ENCODE measurements around the gene GNL1.

GRCh38 chr6:30572148-30572547 lies 15.9 kb upstream of the GNL1 start:
- TF ChIP-seq, protein P1, sequence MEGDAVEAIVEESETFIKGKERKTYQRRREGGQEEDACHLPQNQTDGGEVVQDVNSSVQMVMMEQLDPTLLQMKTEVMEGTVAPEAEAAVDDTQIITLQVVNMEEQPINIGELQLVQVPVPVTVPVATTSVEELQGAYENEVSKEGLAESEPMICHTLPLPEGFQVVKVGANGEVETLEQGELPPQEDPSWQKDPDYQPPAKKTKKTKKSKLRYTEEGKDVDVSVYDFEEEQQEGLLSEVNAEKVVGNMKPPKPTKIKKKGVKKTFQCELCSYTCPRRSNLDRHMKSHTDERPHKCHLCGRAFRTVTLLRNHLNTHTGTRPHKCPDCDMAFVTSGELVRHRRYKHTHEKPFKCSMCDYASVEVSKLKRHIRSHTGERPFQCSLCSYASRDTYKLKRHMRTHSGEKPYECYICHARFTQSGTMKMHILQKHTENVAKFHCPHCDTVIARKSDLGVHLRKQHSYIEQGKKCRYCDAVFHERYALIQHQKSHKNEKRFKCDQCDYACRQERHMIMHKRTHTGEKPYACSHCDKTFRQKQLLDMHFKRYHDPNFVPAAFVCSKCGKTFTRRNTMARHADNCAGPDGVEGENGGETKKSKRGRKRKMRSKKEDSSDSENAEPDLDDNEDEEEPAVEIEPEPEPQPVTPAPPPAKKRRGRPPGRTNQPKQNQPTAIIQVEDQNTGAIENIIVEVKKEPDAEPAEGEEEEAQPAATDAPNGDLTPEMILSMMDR (IDR thresholded peaks at IDR 0.05; ENCODE audit: insufficient read depth, low read depth, low read length), result no peak
- TF ChIP-seq EZH2 (IDR thresholded peaks at IDR 0.05; ENCODE audit: insufficient read depth, low read length), result no peak

Data from astrocyte (in vitro differentiated cells and primary cell).